ENCODE data around the gene DUSP5. TPM values are rescaled to one million over a fixed set of nuclear protein-coding genes. Genes with fewer than 3 reads are reported as not detected.

DUSP5 gene
- total RNA-seq, 1 donor from 2014 or later, result 15.0 TPM

DNA sequence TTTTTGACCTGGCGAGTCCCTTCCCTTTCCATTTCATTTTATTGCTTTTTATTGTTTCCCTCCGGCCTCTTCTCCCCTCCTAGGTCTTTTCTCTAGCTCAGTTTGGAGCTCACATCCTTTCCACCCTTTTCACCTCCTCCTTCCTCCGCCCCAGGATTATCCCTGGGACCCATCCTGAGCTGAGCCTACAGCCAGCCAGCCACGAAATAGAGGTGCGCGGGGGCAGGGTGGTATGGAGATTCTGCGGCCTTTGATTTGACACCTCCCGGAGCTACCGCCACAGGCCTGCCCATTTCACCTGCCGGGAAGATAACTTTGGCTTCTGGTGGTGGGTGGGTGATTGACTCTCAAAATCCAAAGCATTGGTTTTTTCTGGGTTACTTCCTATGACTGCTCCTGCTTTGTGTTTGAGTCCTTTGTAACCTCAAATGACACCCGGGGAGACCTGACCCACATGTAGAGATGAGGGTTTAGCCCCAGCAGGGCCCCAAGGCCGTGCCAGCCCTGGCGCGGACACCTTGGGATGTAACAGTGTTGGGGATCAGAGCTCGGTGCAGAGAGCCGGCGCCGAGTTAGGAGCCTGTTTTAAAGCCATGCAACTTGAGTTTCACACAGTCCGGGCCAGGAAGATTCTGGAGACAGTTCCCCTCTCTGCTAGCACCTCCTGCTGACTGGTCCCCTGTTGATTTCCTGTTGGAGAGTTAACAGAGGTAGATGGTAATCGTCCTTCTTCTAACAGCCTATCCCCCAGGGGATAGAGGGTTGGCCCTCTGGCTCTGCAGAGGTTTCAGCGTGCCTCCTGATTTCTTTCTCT is 1.5 kb downstream of the DUSP5 start:
- no peak for DNase-seq
- intact Hi-C loops (cut with micrococcal nuclease), result no loop called here

GRCh38 chr10:110499796-110500514 is 2.2 kb downstream of the DUSP5 start:
- peaks cover 90% of the 10 kb centered on the region for H3K4me1 ChIP-seq
- intact Hi-C loops (cut with micrococcal nuclease), result no loop called here
- DNase-seq, result no peak
- peak overlapping the region; percentile 97 for H3K27ac ChIP-seq (replicated peaks)
- no peaks in the 10 kb centered on the region for H3K9me3 ChIP-seq (replicated peaks)
- no peaks in the 10 kb centered on the region for H3K36me3 ChIP-seq
- no peaks in the 10 kb centered on the region for H3K27me3 ChIP-seq (ENCODE audit: low read depth)
- H3K4me3 ChIP-seq, result peak overlapping the region; percentile 88
- TF ChIP-seq, protein P1, sequence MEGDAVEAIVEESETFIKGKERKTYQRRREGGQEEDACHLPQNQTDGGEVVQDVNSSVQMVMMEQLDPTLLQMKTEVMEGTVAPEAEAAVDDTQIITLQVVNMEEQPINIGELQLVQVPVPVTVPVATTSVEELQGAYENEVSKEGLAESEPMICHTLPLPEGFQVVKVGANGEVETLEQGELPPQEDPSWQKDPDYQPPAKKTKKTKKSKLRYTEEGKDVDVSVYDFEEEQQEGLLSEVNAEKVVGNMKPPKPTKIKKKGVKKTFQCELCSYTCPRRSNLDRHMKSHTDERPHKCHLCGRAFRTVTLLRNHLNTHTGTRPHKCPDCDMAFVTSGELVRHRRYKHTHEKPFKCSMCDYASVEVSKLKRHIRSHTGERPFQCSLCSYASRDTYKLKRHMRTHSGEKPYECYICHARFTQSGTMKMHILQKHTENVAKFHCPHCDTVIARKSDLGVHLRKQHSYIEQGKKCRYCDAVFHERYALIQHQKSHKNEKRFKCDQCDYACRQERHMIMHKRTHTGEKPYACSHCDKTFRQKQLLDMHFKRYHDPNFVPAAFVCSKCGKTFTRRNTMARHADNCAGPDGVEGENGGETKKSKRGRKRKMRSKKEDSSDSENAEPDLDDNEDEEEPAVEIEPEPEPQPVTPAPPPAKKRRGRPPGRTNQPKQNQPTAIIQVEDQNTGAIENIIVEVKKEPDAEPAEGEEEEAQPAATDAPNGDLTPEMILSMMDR (IDR thresholded peaks at IDR 0.05; ENCODE audit: borderline replicate concordance), result no peak

More for the DNA sequence above, 1.5 kb downstream of the DUSP5 start:
- Histone ChIP-seq H3K4me1 (peaks cover 83% of the 10 kb centered on the region), H3K27me3 (ENCODE audit: low read depth) (no peaks in the 10 kb centered on the region), H3K27ac (replicated peaks) (peak overlapping the region; percentile 97), H3K4me3 (peak overlapping the region; percentile 88), H3K36me3 (no peaks in the 10 kb centered on the region), H3K9me3 (replicated peaks) (no peaks in the 10 kb centered on the region)
- TF ChIP-seq, protein P1 (IDR thresholded peaks at IDR 0.05; ENCODE audit: borderline replicate concordance), result no peak

DNA sequence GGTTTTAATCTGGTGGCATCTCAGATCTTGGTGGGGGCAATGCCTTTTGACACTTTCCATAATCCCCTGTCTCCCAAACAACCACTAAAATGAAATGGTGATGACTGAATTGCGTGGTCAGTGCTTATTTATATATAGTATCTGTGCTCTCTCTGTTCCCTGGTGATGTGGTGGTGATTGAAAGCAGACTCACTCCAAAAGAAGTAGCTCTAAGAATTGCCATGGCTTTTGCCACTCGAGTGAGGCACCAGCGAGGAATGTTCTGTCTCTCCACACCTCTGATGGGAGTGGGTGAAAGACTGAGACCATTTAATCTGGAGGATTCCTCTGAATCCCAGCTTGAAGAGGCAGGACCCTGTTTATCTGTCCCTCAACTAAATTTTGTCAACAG is 2.8 kb downstream of the DUSP5 start:
- intact Hi-C loops (cut with micrococcal nuclease), result no loop called here
- Histone ChIP-seq H3K4me1 (peaks cover 93% of the 10 kb centered on the region), H3K27me3 (ENCODE audit: low read depth) (no peaks in the 10 kb centered on the region), H3K36me3 (no peaks in the 10 kb centered on the region), H3K4me3 (peak overlapping the region; percentile 88), H3K27ac (replicated peaks) (peak overlapping the region; percentile 97), H3K9me3 (replicated peaks) (no peaks in the 10 kb centered on the region)
- TF ChIP-seq, protein P1 (IDR thresholded peaks at IDR 0.05; ENCODE audit: borderline replicate concordance), result no peak
- no peak for DNase-seq

DNA sequence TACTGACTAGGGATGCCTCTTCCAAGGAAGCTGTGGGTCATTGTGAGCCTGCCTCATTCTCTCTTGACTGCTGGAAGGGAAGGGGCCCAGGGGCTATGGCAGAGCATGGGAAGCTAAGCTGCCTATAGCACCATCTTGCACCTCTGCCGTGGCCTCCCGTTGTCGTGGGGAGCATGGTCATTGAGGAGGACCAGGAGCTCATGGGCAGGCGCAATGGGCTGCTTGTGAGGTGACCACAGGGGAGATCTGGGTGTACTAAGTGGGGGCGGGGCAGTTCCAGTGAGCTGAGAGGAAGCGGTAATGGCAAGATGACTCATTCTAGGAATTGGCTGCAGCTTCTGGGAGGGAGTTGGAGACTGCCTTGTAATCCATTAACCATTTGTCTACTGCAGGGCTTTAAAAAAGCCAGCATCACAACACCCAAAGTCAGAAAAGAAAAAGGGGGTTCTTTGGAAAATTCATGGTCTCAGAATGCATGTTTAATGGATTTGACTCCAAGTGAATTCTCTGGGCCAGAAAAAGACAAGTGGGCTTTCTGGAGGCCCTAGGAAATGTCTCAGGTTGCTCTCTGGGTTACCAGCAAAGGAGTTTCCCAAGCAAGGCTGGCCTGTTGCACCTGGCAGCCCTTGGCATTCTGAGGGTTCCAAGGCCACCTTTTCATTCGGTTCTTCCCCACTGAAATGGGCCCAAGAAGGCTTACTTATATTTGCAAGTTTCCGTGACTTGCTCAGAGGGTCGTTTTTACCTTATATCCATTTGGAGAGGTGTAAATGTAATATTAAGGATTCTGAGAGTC is 3.6 kb downstream of the DUSP5 start:
- Histone ChIP-seq H3K27ac (replicated peaks) (peak overlapping the region; percentile 97), H3K36me3 (no peaks in the 10 kb centered on the region), H3K4me3 (peak overlapping the region; percentile 88), H3K27me3 (ENCODE audit: low read depth) (no peaks in the 10 kb centered on the region), H3K9me3 (replicated peaks) (no peaks in the 10 kb centered on the region), H3K4me1 (peaks cover 93% of the 10 kb centered on the region)
- peak; percentile 91 for DNase-seq
- TF ChIP-seq, protein P1 (IDR thresholded peaks at IDR 0.05; ENCODE audit: borderline replicate concordance), result no peak
- intact Hi-C loops (cut with micrococcal nuclease), result no loop called here
